Retinal pigment epithelial cell (primary cell): ENCODE measurements around the gene MTA3.

Experiments
- DNase-seq: peaks from one replicate; pipeline ENCODE4 v3.0.0-alpha.2; 2010; ENCODE audit warnings: low read depth
- H3K4me3 ChIP-seq: 2 replicates; pipeline ENCODE4 v1.5.1; 2011; ENCODE audit warnings: mild to moderate bottlenecking, low read length, control low read depth, moderate library complexity
- TF ChIP-seq, protein P1 (sequence below): conservative IDR thresholded peaks from 2 replicates; pipeline ENCODE4 v1.5.1; 2011; ENCODE audit warnings: low read depth, low read length, control low read depth, inconsistent platforms

Gene MTA3

GRCh38 chr2:42713920-42714319 is 145.5 kb downstream of the MTA3 start:
- DNase-seq = no peak
- no peak overlapping the region for H3K4me3 ChIP-seq
- TF ChIP-seq, protein P1, sequence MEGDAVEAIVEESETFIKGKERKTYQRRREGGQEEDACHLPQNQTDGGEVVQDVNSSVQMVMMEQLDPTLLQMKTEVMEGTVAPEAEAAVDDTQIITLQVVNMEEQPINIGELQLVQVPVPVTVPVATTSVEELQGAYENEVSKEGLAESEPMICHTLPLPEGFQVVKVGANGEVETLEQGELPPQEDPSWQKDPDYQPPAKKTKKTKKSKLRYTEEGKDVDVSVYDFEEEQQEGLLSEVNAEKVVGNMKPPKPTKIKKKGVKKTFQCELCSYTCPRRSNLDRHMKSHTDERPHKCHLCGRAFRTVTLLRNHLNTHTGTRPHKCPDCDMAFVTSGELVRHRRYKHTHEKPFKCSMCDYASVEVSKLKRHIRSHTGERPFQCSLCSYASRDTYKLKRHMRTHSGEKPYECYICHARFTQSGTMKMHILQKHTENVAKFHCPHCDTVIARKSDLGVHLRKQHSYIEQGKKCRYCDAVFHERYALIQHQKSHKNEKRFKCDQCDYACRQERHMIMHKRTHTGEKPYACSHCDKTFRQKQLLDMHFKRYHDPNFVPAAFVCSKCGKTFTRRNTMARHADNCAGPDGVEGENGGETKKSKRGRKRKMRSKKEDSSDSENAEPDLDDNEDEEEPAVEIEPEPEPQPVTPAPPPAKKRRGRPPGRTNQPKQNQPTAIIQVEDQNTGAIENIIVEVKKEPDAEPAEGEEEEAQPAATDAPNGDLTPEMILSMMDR = no peak

DNA sequence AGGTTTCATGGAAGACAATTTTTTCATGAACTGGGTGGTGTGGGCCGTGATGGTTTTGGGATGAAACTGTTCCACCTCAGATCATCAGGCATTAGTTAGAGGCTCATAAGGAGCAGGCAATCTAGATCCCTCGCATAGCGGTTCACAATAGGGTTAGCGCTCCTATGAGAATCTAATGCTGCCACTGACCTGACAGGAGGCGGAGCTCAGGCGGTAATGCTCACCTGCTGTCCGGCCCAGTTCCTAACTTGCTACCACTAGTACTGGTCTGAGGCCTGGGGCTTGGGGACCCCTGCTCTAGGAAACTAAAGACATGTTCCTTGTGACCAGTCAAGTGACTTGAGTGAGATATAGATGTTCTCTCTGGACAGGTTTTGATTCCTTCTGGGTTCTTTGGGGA is 146.3 kb downstream of the MTA3 start:
- DNase-seq = no peak
- H3K4me3 ChIP-seq = no peak overlapping the region
- TF ChIP-seq, protein P1 = no peak

DNA sequence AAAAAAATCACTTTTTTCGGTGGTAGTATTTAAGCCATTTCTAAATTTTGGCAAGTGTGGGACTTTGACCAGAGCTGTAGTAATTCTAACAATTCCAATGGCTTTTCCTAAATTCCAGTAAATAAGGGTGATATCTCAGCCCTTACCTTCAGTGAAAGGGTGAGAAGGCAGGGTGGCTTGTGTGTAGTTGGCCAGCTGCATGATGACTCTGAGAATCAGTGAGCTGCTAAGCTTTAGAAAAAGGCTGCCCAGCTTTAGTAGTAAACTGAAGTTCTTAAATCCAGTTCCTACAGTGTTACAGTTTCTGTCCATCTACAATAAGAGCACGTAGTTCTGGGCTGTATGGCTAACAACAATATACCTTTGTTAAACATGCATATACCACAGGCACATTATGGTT is 153.5 kb downstream of the MTA3 start:
- TF ChIP-seq, protein P1 = no peak
- no peak overlapping the region for H3K4me3 ChIP-seq
- no peak for DNase-seq

GRCh38 chr2:42722320-42723190 is 154.1 kb downstream of the MTA3 start:
- peak overlapping the region; percentile 21 for H3K4me3 ChIP-seq
- peak; percentile 97 for DNase-seq
- TF ChIP-seq, protein P1 = no peak

GRCh38 chr2:42723465-42723864 is 155.0 kb downstream of the MTA3 start:
- DNase-seq = no peak
- no peak overlapping the region for H3K4me3 ChIP-seq
- TF ChIP-seq, protein P1 = no peak

DNA sequence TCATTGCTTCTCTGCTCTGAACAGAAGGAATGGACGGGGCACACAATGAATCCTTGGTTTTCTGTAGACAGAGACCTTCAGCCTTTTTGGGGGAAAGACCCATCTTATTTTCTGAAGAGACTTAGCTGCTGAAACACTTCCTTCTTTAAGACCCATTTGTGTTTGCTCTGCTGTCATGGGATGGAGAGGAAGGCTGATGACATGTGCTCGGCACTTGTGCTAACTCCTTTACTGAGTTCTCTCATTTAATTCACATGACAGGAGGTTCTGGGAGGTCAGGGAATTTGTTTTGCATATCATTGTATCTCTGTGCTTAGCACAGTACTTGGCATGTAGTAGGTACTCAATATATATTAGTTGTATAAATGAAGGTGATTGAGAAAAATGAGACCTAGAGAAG is 156.5 kb downstream of the MTA3 start:
- TF ChIP-seq, protein P1 = no peak
- H3K4me3 ChIP-seq = no peak overlapping the region
- no peak for DNase-seq

- H3K4me3 ChIP-seq = no peak overlapping the region
- no peak for DNase-seq
- TF ChIP-seq, protein P1 = no peak
Measured at GRCh38 chr2:42725657-42726056, 157.2 kb downstream of the MTA3 start.
